ENCODE data around the gene TIAM1.
"Not testable (repeated sequence)": the region's sequence is repeated elsewhere in the genome, so short reads cannot be mapped to it uniquely, and the experiment has no call there.

Gene TIAM1

GRCh38 chr21:31248598-31248997 lies 95.5 kb downstream of the TIAM1 start:
- DNase-seq: no peak

GRCh38 chr21:31243611-31244010 lies 100.5 kb downstream of the TIAM1 start:
- no peak for DNase-seq

GRCh38 chr21:31236528-31236927 lies 107.5 kb downstream of the TIAM1 start:
- DNase-seq: no peak

GRCh38 chr21:31235671-31236450 lies 108.2 kb downstream of the TIAM1 start:
- no peak for DNase-seq

GRCh38 chr21:31234936-31235335 lies 109.1 kb downstream of the TIAM1 start:
- no peak for DNase-seq

GRCh38 chr21:31233711-31234110 lies 110.3 kb downstream of the TIAM1 start:
- no peak for DNase-seq

- no peak for DNase-seq
These were observed 111.7 kb downstream of the TIAM1 start for GRCh38 chr21:31232344-31232743.

GRCh38 chr21:31230937-31231336 lies 113.1 kb downstream of the TIAM1 start:
- no peak for DNase-seq

GRCh38 chr21:31228723-31229122 lies 115.3 kb downstream of the TIAM1 start:
- not testable (repeated sequence) for DNase-seq

GRCh38 chr21:31225713-31226112 lies 118.3 kb downstream of the TIAM1 start:
- no peak for DNase-seq

GRCh38 chr21:31222142-31222541 lies 121.9 kb downstream of the TIAM1 start:
- no peak for DNase-seq

GRCh38 chr21:31221043-31221442 lies 123.0 kb downstream of the TIAM1 start:
- DNase-seq: no peak

- DNase-seq: no peak
These were observed 123.5 kb downstream of the TIAM1 start for GRCh38 chr21:31220575-31220974.

- DNase-seq: no peak
These were observed 125.0 kb downstream of the TIAM1 start for GRCh38 chr21:31218830-31219608.

GRCh38 chr21:31216206-31216605 lies 127.9 kb downstream of the TIAM1 start:
- DNase-seq: no peak

GRCh38 chr21:31213787-31214186 lies 130.3 kb downstream of the TIAM1 start:
- DNase-seq: no peak

- DNase-seq: no peak
These were observed 132.2 kb downstream of the TIAM1 start for GRCh38 chr21:31211836-31212235.

GRCh38 chr21:31205412-31205811 lies 138.6 kb downstream of the TIAM1 start:
- DNase-seq: no peak

- DNase-seq: no peak
These were observed 139.3 kb downstream of the TIAM1 start for GRCh38 chr21:31204801-31205200.

GRCh38 chr21:31203431-31204054 lies 140.5 kb downstream of the TIAM1 start:
- no peak for DNase-seq

GRCh38 chr21:31201548-31201947 lies 142.5 kb downstream of the TIAM1 start:
- no peak for DNase-seq

- DNase-seq: no peak
These were observed 142.9 kb downstream of the TIAM1 start for GRCh38 chr21:31201144-31201543.

- no peak for DNase-seq
These were observed 145.5 kb downstream of the TIAM1 start for GRCh38 chr21:31198575-31198974.

- DNase-seq: no peak
These were observed 147.3 kb downstream of the TIAM1 start for GRCh38 chr21:31196724-31197123.

All from activated CD4-positive, CD25-positive, alpha-beta regulatory T cell treated with anti-CD3 and anti-CD28 coated beads, Interleukin-2, amount 50 U/mL, for 72 hours (primary cell).